Psoas muscle (tissue), 8 donors: Measurements from ENCODE around the gene OR10T2. TPM values are rescaled to one million over a fixed set of nuclear protein-coding genes. Genes with fewer than 3 reads are reported as not detected.

Source experiments
- ATAC-seq, 4 donors: fragments of 200-7000 bp; cut with Tn5 transposase; one replicate each; pipeline ENCODE4 v1.9.1; 2020; ENCODE audit warnings: moderate library complexity in 3 of 4, mild to moderate bottlenecking in 2 of 4
- DNase-seq, 2 donors: peaks; one replicate each; pipeline ENCODE4 v3.0.0-alpha.2; 2020
- H3K27ac ChIP-seq: fragments of 200-600 bp; one replicate; pipeline ENCODE4 v1.8.0; 2022
- H3K27me3 ChIP-seq, 3 donors: fragments of 200-600 bp in 1 of 3; one replicate each; pipeline versions ENCODE4 v1.6.1 to v1.8.0; 2013 to 2022; ENCODE audit warnings: low read length in 2 of 3, mild to moderate bottlenecking in 2 of 3, moderate library complexity in 1 of 3; ENCODE audit not compliant: insufficient read depth in 3 of 3
- H3K36me3 ChIP-seq, 2 donors: fragments of 200-600 bp in 1 of 2; one replicate each; pipeline versions ENCODE4 v1.6.1 to v1.8.0; 2013 to 2022; ENCODE audit warnings: low read depth in 1 of 2, mild to moderate bottlenecking in 1 of 2, moderate library complexity in 1 of 2; ENCODE audit not compliant: insufficient read depth in 1 of 2
- H3K4me1 ChIP-seq: fragments of 200-600 bp; one replicate; pipeline ENCODE4 v1.8.0; 2022
- H3K4me3 ChIP-seq: fragments of 200-600 bp; one replicate; pipeline ENCODE4 v1.8.0; 2022; ENCODE audit warnings: mild to moderate bottlenecking
- H3K9me3 ChIP-seq: fragments of 200-600 bp; one replicate; pipeline ENCODE4 v1.8.0; 2022
- CTCF ChIP-seq: fragments of 200-600 bp; IDR thresholded peaks from one replicate; pipeline ENCODE4 v1.8.0; 2022; ENCODE audit warnings: antibody characterized with exemption
- WGBS, 3 donors: extraction: QIAGEN DNeasy Blood & Tissue Kit; methylation state at CpG; one replicate each; pipeline versions ENCODE4 v1.1.6 to v1.1.7; 2013; 5-methylcytosine and 5-hydroxymethylcytosine counted together
- intact Hi-C, 2 donors: fragments of 100-400 bp; cut with DNase I; formaldehyde crosslinking; loops; one replicate each; pipeline versions ENCODE4 v1.11.0 to v1.14.2; 2022
- polyA plus RNA-seq, 3 donors: library from polyadenylated mRNA; stranded (reverse); fragments of 200-250 nt; gene quantifications; one replicate each; pipeline ENCODE4 v1.2.3, GENCODE V29; 2013
- total RNA-seq, 4 donors: library from RNA; stranded (reverse); fragmentation: NEBNext Ultra II Directional in 2 of 4; extraction: Animal tissue kit (Norgen Biotek cat#: 25700) in 2 of 4; gene quantifications; one replicate each; pipeline versions ENCODE4 v1.2.1 to v1.2.4, GENCODE V29; 2021 to 2023
- donor health status: healthy with polysubstance abuse.
- donor health status: DM: no; HTN: no; CAD: no; lungs with moderate emphysema.
- donor health status: Bipolar disorder and iron deficiency.
- donor health status: healthy.
- donor health status: DM: yes; HTN: yes; CAD: no.
- donor health status: DM: no; HTN: no; CAD: no.
- donor health status: DM: no; HTN: no; CAD: no.
- donor health status: DM: yes; HTN: yes; CAD: no.

The OR10T2 gene
- total and polyA plus RNA-seq, 7 donors, result not detected

DNA sequence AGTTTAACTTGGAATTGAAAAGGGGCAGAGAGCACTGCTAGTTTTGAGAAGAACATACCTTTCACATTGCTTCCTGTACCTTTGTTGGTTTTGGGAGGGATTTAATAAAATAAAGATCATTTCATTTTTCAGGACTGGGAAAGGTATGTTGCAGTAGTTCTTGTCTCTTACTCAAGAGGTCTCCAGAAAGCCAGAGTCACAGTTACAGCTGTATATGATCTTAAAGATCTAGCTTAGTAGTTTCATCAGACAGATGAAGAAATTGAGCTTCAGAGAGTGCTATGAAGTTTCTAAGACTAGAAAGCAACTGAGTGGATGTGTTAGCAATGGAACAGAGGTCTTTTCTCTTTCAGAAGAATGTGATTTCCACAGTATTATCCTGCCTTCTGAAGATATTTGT is 25.8 kb upstream of the OR10T2 start:
- H3K4me3 ChIP-seq, result no peak overlapping the region
- intact Hi-C loops, result no loop called here
- no peak for TF ChIP-seq CTCF
- H3K9me3 ChIP-seq, result peaks cover 7% of the 10 kb centered on the region
- H3K4me1 ChIP-seq, result no peaks in the 10 kb centered on the region
- no peaks in the 10 kb centered on the region for H3K36me3 ChIP-seq
- DNase-seq, result no peak
- ATAC-seq, result no peak
- H3K27ac ChIP-seq, result no peak overlapping the region
- no peaks in the 10 kb centered on the region for H3K27me3 ChIP-seq

GRCh38 chr1:158422212-158422611 is 22.9 kb upstream of the OR10T2 start:
- no peaks in the 10 kb centered on the region for H3K27me3 ChIP-seq
- DNase-seq (no peak), ATAC-seq (no peak)
- H3K27ac ChIP-seq, result no peak overlapping the region
- intact Hi-C loops, result no loop called here
- no peaks in the 10 kb centered on the region for H3K9me3 ChIP-seq
- H3K36me3 ChIP-seq, result no peaks in the 10 kb centered on the region
- no peaks in the 10 kb centered on the region for H3K4me1 ChIP-seq
- no peak for TF ChIP-seq CTCF
- H3K4me3 ChIP-seq, result no peak overlapping the region

DNA sequence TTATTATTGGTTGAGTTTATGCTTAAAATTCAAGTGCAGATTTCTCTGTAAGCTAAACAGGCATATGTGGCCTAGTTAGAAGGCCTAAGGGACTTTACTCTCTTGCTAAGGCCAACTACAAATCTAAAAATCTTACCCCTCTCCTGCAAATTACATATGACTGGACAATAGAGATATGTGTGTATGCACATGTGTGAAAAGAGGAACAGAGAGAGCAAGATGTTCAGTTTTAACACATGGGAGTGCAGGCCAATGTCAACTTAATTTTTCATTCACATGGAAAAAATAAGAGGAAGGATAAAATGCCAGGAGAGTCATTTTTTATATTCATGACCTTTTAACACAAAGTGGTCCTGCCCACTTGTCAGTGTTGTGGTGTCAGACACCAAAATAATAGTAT is 18.3 kb upstream of the OR10T2 start:
- no peak for TF ChIP-seq CTCF
- no peak overlapping the region for H3K27ac ChIP-seq
- DNase-seq (no peak), ATAC-seq (no peak)
- H3K4me1 ChIP-seq, result no peaks in the 10 kb centered on the region
- intact Hi-C loops, result no loop called here
- no peak overlapping the region for H3K4me3 ChIP-seq
- no peaks in the 10 kb centered on the region for H3K36me3 ChIP-seq
- no peaks in the 10 kb centered on the region for H3K27me3 ChIP-seq
- no peaks in the 10 kb centered on the region for H3K9me3 ChIP-seq

DNA sequence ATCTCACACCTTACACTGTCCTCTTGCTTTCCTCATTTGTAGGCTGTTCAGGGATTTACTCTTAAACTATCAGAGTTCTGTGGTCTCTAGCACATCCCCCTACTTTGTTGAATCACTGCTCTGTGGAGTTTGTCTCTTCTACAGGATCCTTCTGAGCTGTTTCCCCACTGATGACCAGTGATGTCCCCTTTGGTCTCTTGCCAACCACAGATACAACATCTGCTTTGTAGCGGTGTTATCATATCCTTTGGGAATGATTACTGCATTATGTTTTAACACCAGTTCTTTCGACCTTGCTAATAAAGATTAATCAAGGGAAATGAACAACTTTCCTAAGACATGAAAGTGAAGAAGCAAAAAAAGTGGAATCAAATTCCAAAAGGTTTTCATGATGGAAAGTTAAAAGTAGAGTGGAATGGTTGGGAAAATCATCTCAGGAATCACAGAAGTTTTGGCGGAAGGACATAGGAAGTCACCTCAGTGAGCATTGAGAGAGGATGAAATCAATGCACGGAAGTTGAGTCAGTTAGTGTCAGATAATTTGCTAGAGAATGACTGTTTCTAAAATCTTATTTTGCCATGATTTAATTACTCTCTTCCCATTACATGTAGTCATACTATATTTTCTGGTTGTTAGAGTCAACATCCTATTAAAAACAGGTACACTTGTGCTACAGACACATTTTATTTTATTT is 15.5 kb upstream of the OR10T2 start:
- intact Hi-C loops, result no loop called here
- ATAC-seq (no peak), DNase-seq (no peak)
- no peak for TF ChIP-seq CTCF
- Histone ChIP-seq H3K9me3 (no peaks in the 10 kb centered on the region), H3K4me3 (no peak overlapping the region), H3K27ac (no peak overlapping the region), H3K36me3 (no peaks in the 10 kb centered on the region), H3K27me3 (no peaks in the 10 kb centered on the region), H3K4me1 (no peaks in the 10 kb centered on the region)
- 72 to 78% (median 76%) methylated on average over 4 of the region's 4 CpGs for WGBS, 3 donors

- Histone ChIP-seq H3K36me3 (no peaks in the 10 kb centered on the region), H3K27ac (no peak overlapping the region), H3K9me3 (no peaks in the 10 kb centered on the region), H3K4me1 (no peaks in the 10 kb centered on the region), H3K27me3 (no peaks in the 10 kb centered on the region), H3K4me3 (no peak overlapping the region)
- intact Hi-C loops, result no loop called here
- no peak for TF ChIP-seq CTCF
- no peak for DNase-seq
- ATAC-seq, result no peak
- 76 to 89% (median 85%) methylated on average over 5 of the region's 5 CpGs for WGBS, 3 donors
Measured at GRCh38 chr1:158407092-158407491, 7.8 kb upstream of the OR10T2 start.
